ENCODE measurements around the gene UGT1A10. TPM values are rescaled to one million over a fixed set of nuclear protein-coding genes. Genes with fewer than 3 reads are reported as not detected.
A peak's percentile ranks its signal among the peaks of the same experiment; 100 is the strongest.

Gene UGT1A10
- total RNA-seq, 2 experiments from 2014 or later = not detected

DNA sequence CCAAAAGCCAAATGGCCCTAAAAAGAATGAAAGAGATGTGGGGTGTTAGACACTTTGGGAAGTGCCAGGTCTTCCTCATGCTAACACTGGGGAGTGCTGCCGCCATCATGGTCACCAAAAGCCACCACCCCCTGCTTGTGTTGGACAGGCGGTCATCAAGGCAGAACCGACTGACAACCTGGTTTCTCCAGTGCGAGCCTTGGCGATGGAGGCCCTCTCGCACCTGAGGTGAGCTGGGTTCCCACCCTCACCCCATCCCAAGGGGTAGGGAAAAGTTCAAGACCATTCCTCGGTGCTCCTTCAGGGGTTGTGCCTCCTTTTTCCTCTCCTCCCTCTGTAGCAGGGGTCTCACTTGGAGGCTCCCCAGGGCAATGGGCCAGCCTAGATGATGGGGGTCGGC, 175.5 kb downstream of the UGT1A10 start:
- no peak overlapping the region for H3K27ac Mint-ChIP-seq
- peaks cover 6% of the 10 kb centered on the region for H3K27me3 Mint-ChIP-seq
- intact Hi-C loops (cut with micrococcal nuclease) = no loop called here
- H3K36me3 Mint-ChIP-seq = no peaks in the 10 kb centered on the region
- no peak overlapping the region for H3K4me3 Mint-ChIP-seq
- CTCF ChIA-PET = no interaction called here
- H3K4me1 Mint-ChIP-seq (ENCODE audit: low read depth) = no peaks in the 10 kb centered on the region
- H3K9me3 Mint-ChIP-seq = no peaks in the 10 kb centered on the region
- DNase-seq = peak; percentile 1
- POLR2A ChIA-PET = no interaction called here

DNA sequence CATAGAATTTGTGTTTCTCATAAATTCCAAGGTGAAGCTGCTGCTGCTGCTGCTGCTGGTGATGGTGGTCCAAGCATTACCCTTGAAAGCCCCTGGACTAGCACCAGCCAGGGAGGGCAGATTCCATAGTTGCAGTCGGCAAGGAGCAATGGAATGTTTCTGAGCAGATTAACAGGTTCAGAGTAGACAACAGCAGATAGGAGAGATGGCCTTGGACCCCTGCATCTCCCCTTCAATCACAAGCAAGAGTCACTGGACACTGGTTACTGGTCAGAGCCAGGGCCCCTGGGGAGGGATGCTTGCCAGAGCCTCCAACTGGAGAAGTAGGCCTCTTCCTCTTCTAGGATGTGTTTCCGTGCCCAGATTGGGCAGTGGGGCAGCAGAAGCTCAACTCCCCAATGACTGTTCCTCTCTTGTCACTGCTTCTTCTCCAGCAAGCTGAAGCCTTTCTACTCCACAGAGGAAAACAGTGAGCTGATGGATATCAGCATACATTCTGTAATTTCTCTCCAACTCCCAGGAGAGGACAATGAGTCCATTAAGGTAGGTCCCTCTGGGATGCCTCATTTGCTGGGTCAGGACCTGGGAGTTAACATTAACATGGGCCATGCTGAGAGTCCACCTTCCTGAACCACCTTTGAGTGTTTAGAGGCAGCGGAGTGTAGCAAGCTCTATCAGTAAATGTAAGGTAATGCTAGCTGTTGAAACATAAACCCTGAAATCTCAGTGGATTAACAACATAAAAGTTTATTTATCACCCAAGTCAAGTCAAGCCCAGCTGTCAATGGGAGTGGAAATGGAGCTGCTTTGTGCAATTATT, 177.2 kb downstream of the UGT1A10 start:
- H3K4me1 Mint-ChIP-seq (ENCODE audit: low read depth) = no peaks in the 10 kb centered on the region
- H3K27ac Mint-ChIP-seq = no peak overlapping the region
- H3K9me3 Mint-ChIP-seq = no peaks in the 10 kb centered on the region
- no peaks in the 10 kb centered on the region for H3K36me3 Mint-ChIP-seq
- ChIA-PET POLR2A (no interaction called here), CTCF (no interaction called here)
- intact Hi-C loops (cut with micrococcal nuclease) = no loop called here
- H3K27me3 Mint-ChIP-seq = peaks cover 7% of the 10 kb centered on the region
- no peak overlapping the region for H3K4me3 Mint-ChIP-seq
- no peak for DNase-seq

DNA sequence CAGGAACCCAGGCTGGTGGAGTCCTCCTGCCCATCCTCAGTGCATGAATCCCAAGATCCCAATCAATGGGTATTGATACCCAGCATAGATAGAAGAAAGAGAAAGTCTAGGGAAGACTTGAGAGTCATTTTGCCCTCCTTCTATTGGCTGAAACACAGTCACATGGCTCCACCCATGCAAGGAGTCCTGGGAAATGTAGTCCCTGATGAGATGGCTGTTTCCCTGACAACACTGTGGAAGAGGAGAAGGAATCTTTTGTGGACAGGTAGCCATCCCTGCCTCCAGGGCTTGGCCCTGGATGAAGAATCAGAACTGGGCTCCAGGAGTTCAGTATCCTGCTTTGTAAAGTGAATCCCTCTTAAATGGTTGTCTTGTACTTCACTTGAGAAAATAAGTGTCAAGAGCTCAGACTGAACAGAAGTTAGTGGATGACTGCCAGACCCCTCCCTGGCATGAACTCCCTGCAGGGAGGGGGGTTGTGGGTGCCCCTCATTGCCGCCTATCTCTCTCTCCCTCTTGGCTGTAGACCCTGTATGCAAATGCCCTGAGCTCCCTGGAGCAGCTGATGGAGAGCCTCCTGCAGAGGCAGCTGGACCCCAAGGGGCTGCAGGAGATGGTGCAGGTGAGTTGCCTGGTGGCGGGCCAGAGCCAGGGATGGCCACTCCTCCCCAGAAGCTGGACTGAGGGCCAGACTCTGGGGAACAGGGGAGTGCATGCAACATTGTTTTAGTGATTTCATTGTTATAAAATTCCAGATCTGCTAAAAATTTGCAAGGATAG, 178.0 kb downstream of the UGT1A10 start:
- intact Hi-C loops (cut with micrococcal nuclease) = no loop called here
- H3K36me3 Mint-ChIP-seq = no peaks in the 10 kb centered on the region
- no peak for DNase-seq
- H3K27me3 Mint-ChIP-seq = peaks cover 7% of the 10 kb centered on the region
- ChIA-PET POLR2A (no interaction called here), CTCF (no interaction called here)
- H3K27ac Mint-ChIP-seq = no peak overlapping the region
- no peaks in the 10 kb centered on the region for H3K9me3 Mint-ChIP-seq
- no peaks in the 10 kb centered on the region for H3K4me1 Mint-ChIP-seq (ENCODE audit: low read depth)
- H3K4me3 Mint-ChIP-seq = no peak overlapping the region

DNA sequence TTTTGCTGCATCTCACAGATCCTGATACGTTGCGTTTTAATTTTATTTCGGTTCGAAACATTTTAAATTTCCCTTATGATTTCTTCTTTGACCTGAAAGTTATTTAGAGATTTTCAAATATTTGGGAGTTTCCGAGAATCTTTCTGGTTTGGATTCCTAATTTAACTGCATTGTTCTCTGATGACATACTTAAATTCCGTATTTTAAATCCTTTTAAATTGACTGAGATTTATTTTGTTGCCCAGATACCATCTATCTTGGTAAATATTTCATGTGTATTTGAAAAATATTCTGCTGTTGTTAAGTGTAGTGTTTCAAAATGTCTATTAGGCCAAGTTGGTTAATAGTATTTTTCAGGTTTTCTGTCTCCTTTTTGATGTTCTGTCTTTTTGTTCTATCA, 179.6 kb downstream of the UGT1A10 start:
- H3K4me1 Mint-ChIP-seq (ENCODE audit: low read depth) = no peaks in the 10 kb centered on the region
- H3K9me3 Mint-ChIP-seq = no peaks in the 10 kb centered on the region
- ChIA-PET CTCF (no interaction called here), POLR2A (no interaction called here)
- peaks cover 4% of the 10 kb centered on the region for H3K27me3 Mint-ChIP-seq
- H3K4me3 Mint-ChIP-seq = no peak overlapping the region
- no peaks in the 10 kb centered on the region for H3K36me3 Mint-ChIP-seq
- intact Hi-C loops (cut with micrococcal nuclease) = no loop called here
- no peak for DNase-seq
- H3K27ac Mint-ChIP-seq = no peak overlapping the region

DNA sequence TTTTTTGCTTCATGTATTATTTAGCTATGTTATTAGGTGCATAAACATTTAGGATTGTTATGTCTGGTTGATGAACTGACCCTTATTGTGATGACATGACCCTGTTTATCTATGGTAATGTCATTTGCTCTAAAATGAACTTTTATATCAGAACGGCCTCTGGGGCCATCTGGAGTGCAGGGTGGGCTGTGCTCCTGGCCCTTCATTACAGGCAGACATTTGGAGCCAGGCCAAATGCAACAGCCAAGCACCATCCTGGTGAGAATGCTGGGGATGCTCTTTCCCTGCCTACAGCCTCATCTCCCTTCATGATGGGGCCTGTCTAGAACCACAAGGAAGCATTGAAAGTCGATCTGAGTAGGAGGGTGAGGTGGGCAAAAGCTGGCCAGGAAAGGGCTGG, 180.1 kb downstream of the UGT1A10 start:
- no peaks in the 10 kb centered on the region for H3K9me3 Mint-ChIP-seq
- no peak for DNase-seq
- POLR2A ChIA-PET = no interaction called here
- CTCF ChIA-PET = no interaction called here
- no peak overlapping the region for H3K27ac Mint-ChIP-seq
- H3K4me3 Mint-ChIP-seq = no peak overlapping the region
- peaks cover 3% of the 10 kb centered on the region for H3K27me3 Mint-ChIP-seq
- no peaks in the 10 kb centered on the region for H3K4me1 Mint-ChIP-seq (ENCODE audit: low read depth)
- no peaks in the 10 kb centered on the region for H3K36me3 Mint-ChIP-seq
- intact Hi-C loops (cut with micrococcal nuclease) = no loop called here

DNA sequence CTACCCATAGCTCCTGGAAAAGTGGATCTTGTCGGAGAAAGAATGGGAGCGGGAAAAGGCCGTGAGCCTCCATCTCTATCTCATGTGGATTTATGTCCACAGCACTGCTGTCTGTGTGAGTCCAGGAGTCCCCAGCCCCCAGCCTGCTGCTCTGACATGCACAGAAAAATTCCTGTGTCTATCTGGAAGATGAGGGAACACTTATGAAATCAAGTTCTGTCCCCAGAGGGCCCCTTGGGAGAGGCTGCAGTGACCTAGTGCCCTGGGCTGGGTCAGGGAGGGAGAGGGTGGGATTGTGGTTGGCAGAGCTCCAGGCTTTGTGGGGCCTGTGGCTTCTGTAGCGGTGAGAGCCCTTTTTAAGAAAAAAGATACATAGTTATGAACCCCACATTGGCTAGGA, 180.5 kb downstream of the UGT1A10 start:
- Mint-ChIP-seq H3K9me3 (no peaks in the 10 kb centered on the region), H3K4me1 (ENCODE audit: low read depth) (no peaks in the 10 kb centered on the region)

DNA sequence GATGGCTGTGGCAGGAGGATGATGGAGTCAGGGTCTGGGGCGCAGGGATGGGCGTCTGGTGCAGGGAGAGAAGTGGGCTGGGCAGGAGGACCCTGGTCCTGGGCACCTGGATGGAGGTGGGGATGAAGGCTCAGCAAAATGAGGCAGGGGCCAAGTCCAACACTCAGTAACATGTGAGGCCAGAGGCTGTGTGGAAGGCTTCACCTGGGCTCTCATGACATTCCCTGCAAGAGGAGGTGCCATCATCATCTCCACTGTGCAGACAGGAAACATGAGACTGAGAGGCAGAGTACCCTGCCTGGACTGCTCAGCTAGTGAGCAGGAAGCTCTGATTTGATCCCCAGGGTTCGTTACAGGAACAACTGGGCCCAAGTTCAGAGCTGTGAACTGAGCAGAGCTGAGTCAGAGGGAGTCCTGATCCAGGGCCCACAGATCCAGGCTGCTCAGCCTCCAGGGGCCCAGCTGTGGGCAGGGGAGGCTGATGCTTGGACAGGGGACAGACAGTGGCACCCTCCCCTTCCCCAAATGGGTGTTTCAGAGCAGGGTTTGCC, 181.2 kb downstream of the UGT1A10 start:
- ChIA-PET POLR2A (no interaction called here), CTCF (no interaction called here)
- no peak for DNase-seq
- Mint-ChIP-seq H3K4me1 (ENCODE audit: low read depth) (no peaks in the 10 kb centered on the region), H3K27me3 (peaks cover 3% of the 10 kb centered on the region), H3K9me3 (no peaks in the 10 kb centered on the region), H3K27ac (no peak overlapping the region), H3K4me3 (no peak overlapping the region), H3K36me3 (no peaks in the 10 kb centered on the region)
- intact Hi-C loops (cut with micrococcal nuclease) = no loop called here

More for the DNA sequence above, 180.5 kb downstream of the UGT1A10 start:
- H3K4me3 Mint-ChIP-seq = no peak overlapping the region
- no peaks in the 10 kb centered on the region for H3K36me3 Mint-ChIP-seq
- ChIA-PET CTCF (no interaction called here), POLR2A (no interaction called here)
- H3K27ac Mint-ChIP-seq = no peak overlapping the region
- DNase-seq = no peak
- intact Hi-C loops (cut with micrococcal nuclease) = no loop called here
- H3K27me3 Mint-ChIP-seq = peaks cover 3% of the 10 kb centered on the region

DNA sequence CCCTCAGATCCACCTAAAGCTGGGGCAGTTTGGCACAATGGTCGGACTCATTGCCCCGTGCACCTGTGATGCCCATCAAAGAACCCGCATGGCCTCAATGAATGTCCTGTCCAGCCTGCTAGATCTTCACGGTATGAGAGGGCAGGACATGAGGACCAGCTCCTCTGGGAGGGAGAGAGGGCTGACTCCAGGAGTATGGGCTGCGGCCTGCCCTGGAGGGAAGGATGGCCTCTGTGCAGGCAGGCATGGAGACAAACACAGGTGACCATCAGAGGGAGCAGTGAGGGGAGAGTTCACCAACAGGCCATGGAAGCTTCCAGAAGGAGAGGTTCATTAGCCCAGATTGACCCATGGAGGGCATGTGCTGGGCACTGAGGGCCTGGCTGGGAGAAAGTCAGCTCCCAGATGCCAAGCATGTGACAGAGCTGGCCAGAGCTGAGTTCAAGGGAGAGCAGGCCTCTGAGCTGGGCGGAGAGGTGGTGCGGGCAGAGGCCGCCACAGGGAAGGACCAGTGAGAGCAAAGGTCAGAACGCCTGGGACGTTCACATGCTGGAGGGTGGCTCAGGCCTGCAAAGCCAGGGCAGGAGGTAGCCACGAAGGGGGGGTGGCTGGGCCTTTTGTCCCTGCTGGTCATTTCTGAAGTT, 181.9 kb downstream of the UGT1A10 start:
- CTCF ChIA-PET = no interaction called here
- Mint-ChIP-seq H3K27ac (no peak overlapping the region), H3K4me1 (ENCODE audit: low read depth) (no peaks in the 10 kb centered on the region), H3K9me3 (no peaks in the 10 kb centered on the region), H3K4me3 (no peak overlapping the region), H3K27me3 (peaks cover 3% of the 10 kb centered on the region), H3K36me3 (no peaks in the 10 kb centered on the region)
- peak; percentile 5 for DNase-seq
- intact Hi-C loops (cut with micrococcal nuclease) = no loop called here
- POLR2A ChIA-PET = no interaction called here

DNA sequence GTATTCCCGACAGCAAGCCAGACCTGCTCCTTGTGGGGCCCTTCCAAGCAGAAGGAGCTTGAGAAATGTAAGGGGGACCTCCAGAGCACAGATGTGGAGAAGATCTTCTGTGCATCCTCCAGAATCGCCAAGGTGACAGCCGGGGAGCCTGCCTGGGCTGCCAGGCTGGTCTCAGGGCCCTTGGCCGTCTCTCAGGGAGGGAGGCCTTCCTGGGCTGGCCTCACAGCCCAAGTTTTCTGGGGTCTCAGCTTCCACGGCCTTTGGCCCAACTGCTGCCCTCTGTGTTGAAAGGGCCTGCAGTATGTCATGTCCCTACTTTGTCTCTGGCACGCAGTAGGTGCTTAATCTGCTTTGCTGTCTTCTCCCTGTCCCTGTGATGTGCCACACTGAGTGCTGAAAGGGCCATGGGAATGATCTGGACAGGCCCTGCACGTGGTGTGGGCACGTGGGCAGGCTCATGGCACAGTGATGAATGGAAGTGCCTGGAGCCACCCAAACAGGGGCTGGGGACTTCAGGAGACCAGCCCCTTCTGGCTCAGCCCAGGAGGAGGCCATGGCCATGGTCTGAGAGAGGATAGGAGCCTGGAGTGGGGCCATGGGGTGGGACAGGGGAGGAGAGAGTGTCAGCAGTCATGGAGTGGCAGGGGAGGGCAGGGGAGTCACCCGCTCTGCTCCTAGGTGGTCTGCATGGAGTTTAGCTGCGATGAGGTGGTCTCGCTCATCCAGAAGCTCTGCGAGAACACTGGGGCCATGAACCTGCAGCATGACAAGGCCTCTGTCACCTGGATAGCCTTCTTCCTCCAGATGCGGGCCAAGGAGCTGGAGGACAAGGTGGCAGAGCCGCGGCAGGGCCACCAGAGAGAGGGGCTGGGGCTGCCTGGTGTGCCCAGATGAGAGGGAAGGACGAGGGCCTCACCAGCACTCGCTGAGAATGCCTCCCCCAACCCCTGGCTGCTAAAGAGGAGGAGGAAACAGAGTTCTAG, 182.7 kb downstream of the UGT1A10 start:
- H3K27ac Mint-ChIP-seq = no peak overlapping the region
- ChIA-PET CTCF (no interaction called here), POLR2A (no interaction called here)
- no peaks in the 10 kb centered on the region for H3K4me1 Mint-ChIP-seq (ENCODE audit: low read depth)
- intact Hi-C loops (cut with micrococcal nuclease) = no loop called here
- H3K27me3 Mint-ChIP-seq = peaks cover 3% of the 10 kb centered on the region
- no peaks in the 10 kb centered on the region for H3K9me3 Mint-ChIP-seq
- no peaks in the 10 kb centered on the region for H3K36me3 Mint-ChIP-seq
- no peak overlapping the region for H3K4me3 Mint-ChIP-seq
- DNase-seq = peak; percentile 3

DNA sequence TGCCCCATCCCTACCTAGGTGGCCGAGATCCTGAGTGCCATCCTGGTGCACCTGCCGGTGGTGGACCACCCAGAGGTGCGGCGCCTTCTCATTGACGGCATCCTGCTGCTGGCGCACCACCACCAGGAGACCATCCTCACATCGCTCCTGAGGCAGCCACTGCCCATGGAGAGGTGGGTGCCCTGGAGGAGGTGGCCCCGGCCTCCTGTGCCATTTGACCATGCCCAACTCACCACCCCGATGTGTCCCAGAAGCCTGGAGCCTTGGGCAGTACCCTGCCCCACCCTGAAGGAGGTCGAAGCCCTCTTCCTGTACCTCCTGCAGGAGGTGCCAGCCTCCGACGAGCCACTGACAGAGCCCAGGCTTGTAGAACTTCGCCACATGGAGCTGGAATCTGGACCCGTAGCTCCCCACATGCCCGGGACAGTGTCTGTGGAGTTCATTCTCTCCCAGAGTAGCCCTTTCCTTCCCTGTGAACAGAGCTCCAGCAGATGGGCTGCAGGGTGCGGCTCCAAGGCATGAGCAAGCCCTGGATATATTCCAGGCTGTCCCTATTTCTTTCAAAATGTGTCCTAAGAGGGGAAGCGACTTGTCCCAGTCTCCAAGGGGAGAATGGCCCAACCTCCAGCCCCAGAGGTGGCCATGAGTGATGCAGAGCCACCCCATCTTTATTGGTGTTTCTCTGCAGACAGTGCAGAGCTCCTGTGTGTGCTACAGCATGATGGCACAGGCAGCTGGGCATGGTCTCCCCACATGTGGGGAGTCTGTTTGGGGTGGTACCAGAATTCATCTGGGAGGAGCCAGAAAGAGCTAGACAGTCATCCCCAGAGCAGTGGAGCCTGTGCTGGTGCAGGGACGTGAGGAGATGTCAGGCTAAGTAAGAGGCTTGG, 183.9 kb downstream of the UGT1A10 start:
- CTCF ChIA-PET = no interaction called here
- H3K4me3 Mint-ChIP-seq = no peak overlapping the region
- DNase-seq = peak; percentile 6
- intact Hi-C loops (cut with micrococcal nuclease) = no loop called here
- POLR2A ChIA-PET = no interaction called here
- H3K36me3 Mint-ChIP-seq = no peaks in the 10 kb centered on the region
- H3K4me1 Mint-ChIP-seq (ENCODE audit: low read depth) = no peaks in the 10 kb centered on the region
- H3K9me3 Mint-ChIP-seq = no peaks in the 10 kb centered on the region
- H3K27ac Mint-ChIP-seq = no peak overlapping the region
- H3K27me3 Mint-ChIP-seq = peaks cover 3% of the 10 kb centered on the region

DNA sequence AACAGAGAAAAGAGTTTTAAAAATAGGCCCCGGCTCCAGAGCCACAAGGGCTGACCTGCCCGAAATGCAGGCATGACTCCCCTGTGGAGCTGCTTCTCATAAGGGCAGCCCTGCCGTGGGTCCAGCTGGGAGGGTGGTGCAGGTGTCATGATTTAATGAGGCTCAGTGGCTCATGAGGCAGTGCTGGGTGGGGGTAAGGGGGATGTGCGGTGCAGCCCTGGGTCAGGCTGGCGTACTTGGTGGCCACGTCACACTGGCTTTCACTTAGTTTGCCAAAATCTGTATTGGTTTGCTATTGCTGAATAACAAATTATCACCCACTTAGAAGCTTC, 184.5 kb downstream of the UGT1A10 start:
- POLR2A ChIA-PET = no interaction called here
- Mint-ChIP-seq H3K27ac (no peak overlapping the region), H3K4me3 (no peak overlapping the region), H3K4me1 (ENCODE audit: low read depth) (no peaks in the 10 kb centered on the region), H3K27me3 (peaks cover 5% of the 10 kb centered on the region), H3K36me3 (no peaks in the 10 kb centered on the region), H3K9me3 (no peaks in the 10 kb centered on the region)
- DNase-seq = peak; percentile 0
- CTCF ChIA-PET = no interaction called here
- intact Hi-C loops (cut with micrococcal nuclease) = no loop called here
